Measurements from ENCODE around the gene PTGR2.
"Not testable (repeated sequence)": the region's sequence is repeated elsewhere in the genome, so short reads cannot be mapped to it uniquely, and the experiment has no call there.

Gene PTGR2

DNA sequence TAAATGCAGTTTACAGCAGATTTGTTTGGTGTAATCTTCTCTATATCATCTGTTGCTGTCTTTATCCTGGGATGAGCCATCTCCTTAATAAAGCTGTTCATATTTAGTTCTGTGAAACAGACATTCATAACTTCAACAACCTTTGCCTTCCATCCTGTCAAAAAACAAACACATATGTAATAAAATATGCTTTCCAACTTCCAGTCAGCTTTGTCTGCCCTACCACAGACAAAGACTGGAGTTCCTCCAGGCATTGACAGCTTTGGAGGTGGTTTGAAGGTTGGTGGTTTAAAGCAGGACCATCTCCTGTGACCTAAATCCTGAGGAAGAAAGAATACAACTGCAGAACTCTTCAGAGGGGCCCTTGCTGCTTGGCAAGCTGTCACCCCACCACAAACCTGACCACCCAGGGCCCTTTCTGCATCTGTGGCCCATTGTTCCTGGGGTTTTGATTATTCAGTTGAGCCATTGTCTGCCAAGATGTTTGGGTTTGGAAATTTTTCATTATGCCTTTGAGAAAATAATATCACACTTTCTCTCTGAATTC, 28.2 kb upstream of the PTGR2 start (continued):
- TF ChIP-seq ZNF8 (CRISPR knock-in tag; IDR thresholded peaks at IDR 0.05) (no peak), ESRRG (CRISPR knock-in tag; IDR thresholded peaks at IDR 0.05) (no peak), ZFP30 (CRISPR knock-in tag; IDR thresholded peaks at IDR 0.05) (no peak)

DNA sequence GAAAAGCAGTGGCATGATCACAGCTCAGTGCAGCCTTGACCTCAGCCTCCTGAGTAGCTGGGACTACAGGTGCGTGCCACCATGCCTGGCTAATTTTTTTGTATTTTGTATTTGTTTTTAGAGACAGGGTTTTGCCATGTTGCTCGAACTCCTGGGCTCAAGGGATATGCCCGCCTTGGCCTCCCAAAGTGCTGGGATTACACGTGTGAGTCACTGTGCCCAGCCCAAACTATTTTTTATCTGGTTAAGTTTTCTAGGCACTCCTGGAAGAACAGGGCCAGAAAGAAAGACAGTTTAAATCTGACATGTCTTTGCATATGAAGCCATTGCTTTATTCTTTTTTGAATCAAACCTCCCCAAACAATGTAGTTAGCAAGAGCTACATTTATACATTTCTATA, 27.5 kb upstream of the PTGR2 start:
- TF ChIP-seq ESRRG (CRISPR knock-in tag; IDR thresholded peaks at IDR 0.05): no peak
- TF ChIP-seq GLIS3 (CRISPR knock-in tag; IDR thresholded peaks at IDR 0.05): no peak
- TF ChIP-seq ZNF565 (CRISPR knock-in tag; conservative IDR thresholded peaks at IDR 0.05; ENCODE audit: low read depth): no peak
- TF ChIP-seq, protein P1, sequence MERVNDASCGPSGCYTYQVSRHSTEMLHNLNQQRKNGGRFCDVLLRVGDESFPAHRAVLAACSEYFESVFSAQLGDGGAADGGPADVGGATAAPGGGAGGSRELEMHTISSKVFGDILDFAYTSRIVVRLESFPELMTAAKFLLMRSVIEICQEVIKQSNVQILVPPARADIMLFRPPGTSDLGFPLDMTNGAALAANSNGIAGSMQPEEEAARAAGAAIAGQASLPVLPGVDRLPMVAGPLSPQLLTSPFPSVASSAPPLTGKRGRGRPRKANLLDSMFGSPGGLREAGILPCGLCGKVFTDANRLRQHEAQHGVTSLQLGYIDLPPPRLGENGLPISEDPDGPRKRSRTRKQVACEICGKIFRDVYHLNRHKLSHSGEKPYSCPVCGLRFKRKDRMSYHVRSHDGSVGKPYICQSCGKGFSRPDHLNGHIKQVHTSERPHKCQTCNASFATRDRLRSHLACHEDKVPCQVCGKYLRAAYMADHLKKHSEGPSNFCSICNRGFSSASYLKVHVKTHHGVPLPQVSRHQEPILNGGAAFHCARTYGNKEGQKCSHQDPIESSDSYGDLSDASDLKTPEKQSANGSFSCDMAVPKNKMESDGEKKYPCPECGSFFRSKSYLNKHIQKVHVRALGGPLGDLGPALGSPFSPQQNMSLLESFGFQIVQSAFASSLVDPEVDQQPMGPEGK (CRISPR knock-in tag; IDR thresholded peaks at IDR 0.05; ENCODE audit: borderline replicate concordance): no peak
- ATAC-seq: no peak

DNA sequence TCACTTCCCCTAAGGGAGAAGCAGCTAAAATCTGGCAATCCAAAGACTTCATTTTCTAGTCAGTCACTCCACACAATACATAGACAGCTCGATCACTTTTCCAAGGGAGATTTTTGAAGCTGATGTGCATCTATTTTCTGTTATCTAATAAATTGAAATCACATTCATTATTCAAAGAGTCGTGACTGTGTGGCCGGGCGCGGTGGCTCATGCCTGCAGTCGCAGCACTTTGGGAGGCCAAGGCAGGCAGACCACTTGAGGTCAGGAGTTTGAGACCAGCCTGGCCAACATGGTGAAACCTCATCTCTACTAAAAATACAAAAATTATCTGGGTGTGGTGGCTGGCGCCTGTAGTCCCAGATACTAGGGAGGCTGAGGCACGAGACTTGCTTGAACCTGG, 27.1 kb upstream of the PTGR2 start:
- ATAC-seq: no peak

DNA sequence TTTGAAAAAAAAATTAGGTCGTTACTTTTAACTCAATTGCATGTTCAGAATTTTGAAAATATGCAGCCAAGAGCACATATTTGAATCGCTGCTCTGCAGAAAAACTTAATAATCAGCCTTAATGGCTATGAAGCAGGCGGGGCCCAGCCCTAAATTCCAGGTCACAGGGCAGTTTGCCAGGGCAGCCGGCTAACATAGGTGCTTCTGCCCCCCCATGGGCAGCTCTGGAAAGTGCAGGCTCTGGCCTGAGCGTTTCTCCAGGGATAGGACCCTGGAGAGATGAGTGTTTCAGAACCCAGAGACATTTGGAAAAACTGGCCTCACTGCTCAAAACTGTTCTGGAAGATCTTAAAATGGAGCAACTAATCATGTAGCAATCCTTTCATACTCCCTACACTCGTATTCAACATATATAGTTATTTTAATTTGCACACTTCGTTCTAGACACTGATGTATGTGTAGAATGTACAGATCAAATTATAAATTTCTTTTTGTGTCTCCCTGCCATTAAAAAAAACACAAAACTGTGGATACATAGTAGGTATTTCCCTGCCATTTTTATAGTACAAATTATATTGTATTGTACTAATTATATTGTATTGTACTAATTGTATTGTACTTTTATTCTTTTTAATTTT, 26.0 kb upstream of the PTGR2 start:
- TF ChIP-seq ZNF8 (CRISPR knock-in tag; IDR thresholded peaks at IDR 0.05) (no peak), ISL1 (CRISPR knock-in tag; IDR thresholded peaks at IDR 0.05) (peak; percentile 62)
- ATAC-seq: peak; percentile 98

More for the DNA sequence above, 27.1 kb upstream of the PTGR2 start:
- TF ChIP-seq GLIS3 (CRISPR knock-in tag; IDR thresholded peaks at IDR 0.05): no peak
- TF ChIP-seq ZFP30 (CRISPR knock-in tag; IDR thresholded peaks at IDR 0.05): no peak
- TF ChIP-seq, protein P2, sequence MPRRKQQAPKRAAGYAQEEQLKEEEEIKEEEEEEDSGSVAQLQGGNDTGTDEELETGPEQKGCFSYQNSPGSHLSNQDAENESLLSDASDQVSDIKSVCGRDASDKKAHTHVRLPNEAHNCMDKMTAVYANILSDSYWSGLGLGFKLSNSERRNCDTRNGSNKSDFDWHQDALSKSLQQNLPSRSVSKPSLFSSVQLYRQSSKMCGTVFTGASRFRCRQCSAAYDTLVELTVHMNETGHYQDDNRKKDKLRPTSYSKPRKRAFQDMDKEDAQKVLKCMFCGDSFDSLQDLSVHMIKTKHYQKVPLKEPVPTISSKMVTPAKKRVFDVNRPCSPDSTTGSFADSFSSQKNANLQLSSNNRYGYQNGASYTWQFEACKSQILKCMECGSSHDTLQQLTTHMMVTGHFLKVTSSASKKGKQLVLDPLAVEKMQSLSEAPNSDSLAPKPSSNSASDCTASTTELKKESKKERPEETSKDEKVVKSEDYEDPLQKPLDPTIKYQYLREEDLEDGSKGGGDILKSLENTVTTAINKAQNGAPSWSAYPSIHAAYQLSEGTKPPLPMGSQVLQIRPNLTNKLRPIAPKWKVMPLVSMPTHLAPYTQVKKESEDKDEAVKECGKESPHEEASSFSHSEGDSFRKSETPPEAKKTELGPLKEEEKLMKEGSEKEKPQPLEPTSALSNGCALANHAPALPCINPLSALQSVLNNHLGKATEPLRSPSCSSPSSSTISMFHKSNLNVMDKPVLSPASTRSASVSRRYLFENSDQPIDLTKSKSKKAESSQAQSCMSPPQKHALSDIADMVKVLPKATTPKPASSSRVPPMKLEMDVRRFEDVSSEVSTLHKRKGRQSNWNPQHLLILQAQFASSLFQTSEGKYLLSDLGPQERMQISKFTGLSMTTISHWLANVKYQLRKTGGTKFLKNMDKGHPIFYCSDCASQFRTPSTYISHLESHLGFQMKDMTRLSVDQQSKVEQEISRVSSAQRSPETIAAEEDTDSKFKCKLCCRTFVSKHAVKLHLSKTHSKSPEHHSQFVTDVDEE (CRISPR knock-in tag; IDR thresholded peaks at IDR 0.05): no peak
- TF ChIP-seq OSR1 (CRISPR knock-in tag; IDR thresholded peaks at IDR 0.05): no peak
- TF ChIP-seq ZNF70 (CRISPR knock-in tag; IDR thresholded peaks at IDR 0.05): no peak
- TF ChIP-seq RARB (CRISPR knock-in tag; IDR thresholded peaks at IDR 0.05): no peak

DNA sequence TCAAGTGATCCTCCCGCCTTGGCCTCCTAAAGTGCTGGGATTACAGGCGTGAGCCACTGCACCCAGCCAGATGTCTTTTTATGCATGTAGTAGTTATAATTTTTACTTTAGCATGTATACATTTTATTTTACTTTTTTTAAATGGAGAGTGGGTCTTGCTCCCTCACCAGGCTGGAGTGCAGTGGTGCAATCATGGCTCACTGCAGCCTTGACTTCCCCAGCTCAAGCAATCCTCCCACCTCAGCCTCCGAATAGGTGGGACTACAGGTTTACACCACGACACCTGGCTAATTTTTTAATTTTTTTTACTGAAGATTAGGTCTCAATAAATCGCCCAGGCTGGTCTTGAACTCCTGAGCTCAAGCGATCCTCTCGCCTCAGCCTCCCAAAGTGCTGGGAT, 24.4 kb upstream of the PTGR2 start:
- ATAC-seq: not testable (repeated sequence)

DNA sequence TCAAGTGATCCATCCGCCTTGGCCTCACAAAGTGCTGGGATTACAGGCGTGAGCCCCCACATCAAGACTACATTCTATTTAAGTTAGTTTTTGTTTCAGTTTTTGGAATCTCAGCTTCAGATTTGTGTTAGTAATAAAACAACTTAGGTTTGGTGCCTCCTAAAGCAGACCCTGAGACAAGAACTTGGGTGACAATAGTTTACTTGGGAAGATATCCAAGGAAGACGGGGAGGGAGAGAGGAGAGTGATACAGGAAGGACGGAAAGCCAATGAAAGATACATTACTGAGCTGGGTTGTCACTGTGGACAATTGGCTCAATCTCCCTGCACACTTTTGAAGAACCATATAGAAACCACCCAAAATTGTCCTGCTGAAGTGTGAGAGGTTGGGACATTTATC, 22.6 kb upstream of the PTGR2 start:
- ATAC-seq: no peak
- no peak for TF ChIP-seq ZC3H10 (CRISPR knock-in tag; IDR thresholded peaks at IDR 0.05)
- TF ChIP-seq, protein P3, sequence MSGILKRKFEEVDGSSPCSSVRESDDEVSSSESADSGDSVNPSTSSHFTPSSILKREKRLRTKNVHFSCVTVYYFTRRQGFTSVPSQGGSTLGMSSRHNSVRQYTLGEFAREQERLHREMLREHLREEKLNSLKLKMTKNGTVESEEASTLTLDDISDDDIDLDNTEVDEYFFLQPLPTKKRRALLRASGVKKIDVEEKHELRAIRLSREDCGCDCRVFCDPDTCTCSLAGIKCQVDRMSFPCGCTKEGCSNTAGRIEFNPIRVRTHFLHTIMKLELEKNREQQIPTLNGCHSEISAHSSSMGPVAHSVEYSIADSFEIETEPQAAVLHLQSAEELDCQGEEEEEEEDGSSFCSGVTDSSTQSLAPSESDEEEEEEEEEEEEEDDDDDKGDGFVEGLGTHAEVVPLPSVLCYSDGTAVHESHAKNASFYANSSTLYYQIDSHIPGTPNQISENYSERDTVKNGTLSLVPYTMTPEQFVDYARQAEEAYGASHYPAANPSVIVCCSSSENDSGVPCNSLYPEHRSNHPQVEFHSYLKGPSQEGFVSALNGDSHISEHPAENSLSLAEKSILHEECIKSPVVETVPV (CRISPR knock-in tag; IDR thresholded peaks at IDR 0.05): no peak

DNA sequence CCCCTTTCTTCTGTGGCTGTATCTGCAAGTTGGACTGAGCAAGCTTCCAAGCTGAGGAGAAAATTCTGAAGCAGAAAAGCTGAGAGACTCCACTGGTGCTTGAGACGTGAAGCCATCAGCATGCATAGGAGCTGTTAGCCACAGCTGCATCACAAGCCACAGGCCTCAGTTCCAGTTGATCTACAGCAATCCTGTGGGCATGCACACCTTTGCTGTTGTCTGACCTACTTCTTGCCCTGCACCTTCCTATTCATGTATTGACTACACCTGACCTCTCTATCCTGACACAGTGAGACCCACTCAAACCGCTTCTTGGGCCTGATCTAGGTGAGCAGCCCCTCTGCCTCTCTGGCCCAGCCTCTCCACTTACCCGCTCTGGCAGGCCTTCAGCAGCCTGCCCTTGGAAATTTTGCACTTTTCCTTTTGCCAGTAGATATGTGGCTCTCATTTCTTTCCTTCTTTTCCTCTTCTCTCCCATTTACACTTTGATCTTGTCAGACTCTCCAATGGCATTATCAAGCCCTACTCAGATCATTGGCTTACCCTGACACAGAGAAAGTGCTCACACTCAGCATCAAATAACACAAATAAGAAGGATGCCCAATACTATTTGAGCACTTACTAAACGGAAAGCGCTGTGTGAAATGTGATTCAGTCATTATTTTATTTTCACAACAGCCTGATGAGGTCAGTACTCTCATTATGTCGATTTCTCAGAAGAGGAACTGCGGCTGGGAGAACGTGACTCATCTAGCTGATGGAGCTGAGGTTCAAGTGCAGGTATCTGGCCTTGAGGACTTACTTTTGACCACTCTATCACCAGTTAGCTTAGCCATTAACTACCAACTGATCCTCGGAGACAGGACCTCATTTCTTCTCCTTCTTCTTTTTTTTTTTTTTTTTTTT, 21.9 kb upstream of the PTGR2 start:
- TF ChIP-seq CSDC2 (CRISPR knock-in tag; IDR thresholded peaks at IDR 0.05): no peak
- TF ChIP-seq, protein P4, sequence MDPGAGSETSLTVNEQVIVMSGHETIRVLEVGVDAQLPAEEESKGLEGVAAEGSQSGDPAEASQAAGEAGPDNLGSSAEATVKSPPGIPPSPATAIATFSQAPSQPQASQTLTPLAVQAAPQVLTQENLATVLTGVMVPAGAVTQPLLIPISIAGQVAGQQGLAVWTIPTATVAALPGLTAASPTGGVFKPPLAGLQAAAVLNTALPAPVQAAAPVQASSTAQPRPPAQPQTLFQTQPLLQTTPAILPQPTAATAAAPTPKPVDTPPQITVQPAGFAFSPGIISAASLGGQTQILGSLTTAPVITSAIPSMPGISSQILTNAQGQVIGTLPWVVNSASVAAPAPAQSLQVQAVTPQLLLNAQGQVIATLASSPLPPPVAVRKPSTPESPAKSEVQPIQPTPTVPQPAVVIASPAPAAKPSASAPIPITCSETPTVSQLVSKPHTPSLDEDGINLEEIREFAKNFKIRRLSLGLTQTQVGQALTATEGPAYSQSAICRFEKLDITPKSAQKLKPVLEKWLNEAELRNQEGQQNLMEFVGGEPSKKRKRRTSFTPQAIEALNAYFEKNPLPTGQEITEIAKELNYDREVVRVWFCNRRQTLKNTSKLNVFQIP (CRISPR knock-in tag; IDR thresholded peaks at IDR 0.05; ENCODE audit: borderline replicate concordance, low read depth): no peak
- TF ChIP-seq ZNF70 (CRISPR knock-in tag; IDR thresholded peaks at IDR 0.05): no peak
- TF ChIP-seq GLIS3 (CRISPR knock-in tag; IDR thresholded peaks at IDR 0.05): no peak
- no peak for TF ChIP-seq TOX (CRISPR knock-in tag; IDR thresholded peaks at IDR 0.05; ENCODE audit: borderline replicate concordance)
- no peak for TF ChIP-seq RARB (CRISPR knock-in tag; IDR thresholded peaks at IDR 0.05)
- no peak for TF ChIP-seq ZFP3 (CRISPR knock-in tag; IDR thresholded peaks at IDR 0.05)
- TF ChIP-seq, protein P5, sequence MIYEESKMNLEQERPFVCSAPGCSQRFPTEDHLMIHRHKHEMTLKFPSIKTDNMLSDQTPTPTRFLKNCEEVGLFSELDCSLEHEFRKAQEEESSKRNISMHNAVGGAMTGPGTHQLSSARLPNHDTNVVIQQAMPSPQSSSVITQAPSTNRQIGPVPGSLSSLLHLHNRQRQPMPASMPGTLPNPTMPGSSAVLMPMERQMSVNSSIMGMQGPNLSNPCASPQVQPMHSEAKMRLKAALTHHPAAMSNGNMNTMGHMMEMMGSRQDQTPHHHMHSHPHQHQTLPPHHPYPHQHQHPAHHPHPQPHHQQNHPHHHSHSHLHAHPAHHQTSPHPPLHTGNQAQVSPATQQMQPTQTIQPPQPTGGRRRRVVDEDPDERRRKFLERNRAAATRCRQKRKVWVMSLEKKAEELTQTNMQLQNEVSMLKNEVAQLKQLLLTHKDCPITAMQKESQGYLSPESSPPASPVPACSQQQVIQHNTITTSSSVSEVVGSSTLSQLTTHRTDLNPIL (CRISPR knock-in tag; IDR thresholded peaks at IDR 0.05; ENCODE audit: low read depth): no peak
- no peak for TF ChIP-seq BACH2 (CRISPR knock-in tag; IDR thresholded peaks at IDR 0.05; ENCODE audit: borderline replicate concordance)
- no peak for TF ChIP-seq TCF4 (CRISPR knock-in tag; IDR thresholded peaks at IDR 0.05; ENCODE audit: borderline replicate concordance)
- no peak for TF ChIP-seq ZFP30 (CRISPR knock-in tag; IDR thresholded peaks at IDR 0.05)
- no peak for TF ChIP-seq ZC3H10 (CRISPR knock-in tag; IDR thresholded peaks at IDR 0.05)
- no peak for TF ChIP-seq ZNF565 (CRISPR knock-in tag; conservative IDR thresholded peaks at IDR 0.05; ENCODE audit: low read depth)
- TF ChIP-seq SNAI2 (CRISPR knock-in tag; IDR thresholded peaks at IDR 0.05): no peak
- no peak for ATAC-seq

All from SK-N-SH treated with all-trans-retinoic acid at 6 μM for 48 hours (cell line).